ENCODE results near the gene AGPAT4. TPM values are rescaled to one million over a fixed set of nuclear protein-coding genes. Genes with fewer than 3 reads are reported as not detected.

The AGPAT4 gene
- total and polyA plus RNA-seq, 2 donors (not counting 1 experiment from before 2014, with no cell fraction given): 4.4 to 6.1 TPM

DNA sequence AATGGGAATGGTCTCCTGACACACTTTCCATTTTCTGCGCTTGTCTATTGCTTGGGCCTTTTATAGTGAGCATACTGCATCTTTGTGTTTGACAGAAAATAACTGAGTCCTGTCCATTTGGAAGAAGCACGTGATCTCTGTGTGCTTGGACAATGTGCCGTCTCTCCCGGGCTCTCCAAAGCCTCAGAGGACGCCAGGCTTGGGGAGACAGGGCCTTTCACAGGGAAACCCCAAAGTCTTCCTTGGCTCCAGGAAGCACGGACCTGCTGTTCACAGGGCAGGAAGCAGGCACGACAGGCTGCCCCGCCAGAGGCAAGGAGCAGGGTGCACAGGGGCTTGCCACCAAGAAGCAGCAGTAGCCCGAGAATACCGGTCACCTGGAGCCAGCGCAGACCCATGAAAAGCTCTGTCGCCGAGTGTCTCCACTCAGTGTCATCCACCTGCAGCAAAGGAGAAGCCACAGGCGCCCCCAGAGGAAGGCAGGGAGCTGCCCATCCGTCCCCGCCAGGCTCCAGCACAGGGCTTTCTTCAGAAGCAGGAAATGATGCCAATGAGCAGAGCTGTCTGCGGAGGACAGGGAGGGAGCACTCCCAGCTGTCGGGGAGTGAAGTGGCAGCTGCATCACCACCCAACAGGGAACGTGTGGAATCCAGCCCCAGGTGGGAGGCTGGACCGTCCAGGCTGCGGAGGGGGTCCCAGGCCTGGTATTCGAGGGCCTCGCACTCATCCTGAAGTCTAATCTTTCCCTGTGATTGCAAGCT, 135.1 kb downstream of the AGPAT4 start:
- Histone ChIP-seq H2AFZ (ENCODE audit: insufficient read depth, low read depth, low read length, poor library complexity, severe bottlenecking) (no peak overlapping the region), H3K4me2 (replicated peaks; ENCODE audit: low read depth, low read length, poor library complexity, severe bottlenecking) (no peak overlapping the region), H3K36me3 (replicated peaks in 1 of 2; ENCODE audit: control extremely low read depth in 1 of 2, control insufficient read depth in 1 of 2, extremely low read depth in 1 of 2, insufficient read depth in 2 of 2, low read length in 1 of 2) (no peaks in the 10 kb centered on the region), H3K79me2 (ENCODE audit: control insufficient read depth, insufficient read depth, low read length) (no peaks in the 10 kb centered on the region), H3K9ac (ENCODE audit: low read length) (no peak overlapping the region), H3K9me3 (ENCODE audit: control extremely low read depth in 1 of 3, control insufficient read depth in 2 of 3, insufficient read depth in 1 of 3, low read length in 2 of 3) (no peaks in the 10 kb centered on the region), H3K4me1 (ENCODE audit: control insufficient read depth in 2 of 2, insufficient read depth in 2 of 2, low read length in 2 of 2) (peaks cover 7 to 16% of the 10 kb centered on the region in 2 donors), H3K27ac (ENCODE audit: low read length in 2 of 2) (no peak overlapping the region), H3K27me3 (replicated peaks in 1 of 4; ENCODE audit: control extremely low read depth in 1 of 4, control insufficient read depth in 3 of 4, insufficient read depth in 4 of 4, low read length in 3 of 4) (no peaks in the 10 kb centered on the region), H4K20me1 (ENCODE audit: control insufficient read depth, insufficient read depth, low read length, poor library complexity, severe bottlenecking) (no peaks in the 10 kb centered on the region), H3K4me3 (ENCODE audit: control extremely low read depth in 1 of 5, extremely low read depth in 1 of 5, insufficient read depth in 1 of 5, low read depth in 2 of 5, low read length in 4 of 5) (no peak overlapping the region)
- Mint-ChIP-seq H3K4me3 (no peak overlapping the region), H3K27me3 (no peaks in the 10 kb centered on the region), H3K4me1 (peaks cover 9% of the 10 kb centered on the region), H3K27ac (no peak overlapping the region), H3K9me3 (ENCODE audit: insufficient read depth) (no peaks in the 10 kb centered on the region)
- CTCF ChIA-PET: interaction anchor here (0.6 to 0.9 kb wide), 2 partner anchors 232 kb away, joined by 3 read pairs; no protein-coding TSS in a partner anchor
- DNase-seq: no peak
- POLR2A ChIA-PET: no interaction called here
- intact Hi-C loops (cut with micrococcal nuclease): no loop called here
- ATAC-seq (ENCODE audit: low read depth): no peak
- TF ChIP-seq, protein P1, sequence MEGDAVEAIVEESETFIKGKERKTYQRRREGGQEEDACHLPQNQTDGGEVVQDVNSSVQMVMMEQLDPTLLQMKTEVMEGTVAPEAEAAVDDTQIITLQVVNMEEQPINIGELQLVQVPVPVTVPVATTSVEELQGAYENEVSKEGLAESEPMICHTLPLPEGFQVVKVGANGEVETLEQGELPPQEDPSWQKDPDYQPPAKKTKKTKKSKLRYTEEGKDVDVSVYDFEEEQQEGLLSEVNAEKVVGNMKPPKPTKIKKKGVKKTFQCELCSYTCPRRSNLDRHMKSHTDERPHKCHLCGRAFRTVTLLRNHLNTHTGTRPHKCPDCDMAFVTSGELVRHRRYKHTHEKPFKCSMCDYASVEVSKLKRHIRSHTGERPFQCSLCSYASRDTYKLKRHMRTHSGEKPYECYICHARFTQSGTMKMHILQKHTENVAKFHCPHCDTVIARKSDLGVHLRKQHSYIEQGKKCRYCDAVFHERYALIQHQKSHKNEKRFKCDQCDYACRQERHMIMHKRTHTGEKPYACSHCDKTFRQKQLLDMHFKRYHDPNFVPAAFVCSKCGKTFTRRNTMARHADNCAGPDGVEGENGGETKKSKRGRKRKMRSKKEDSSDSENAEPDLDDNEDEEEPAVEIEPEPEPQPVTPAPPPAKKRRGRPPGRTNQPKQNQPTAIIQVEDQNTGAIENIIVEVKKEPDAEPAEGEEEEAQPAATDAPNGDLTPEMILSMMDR (IDR thresholded peaks at IDR 0.05): no peak
- no peak for TF ChIP-seq EZH2 (IDR thresholded peaks at IDR 0.05; ENCODE audit: borderline replicate concordance, insufficient read depth, low read depth, low read length, poor library complexity, severe bottlenecking)
- 96% methylated on average over 23 of the region's 23 CpGs for WGBS (ENCODE audit: insufficient coverage)

DNA sequence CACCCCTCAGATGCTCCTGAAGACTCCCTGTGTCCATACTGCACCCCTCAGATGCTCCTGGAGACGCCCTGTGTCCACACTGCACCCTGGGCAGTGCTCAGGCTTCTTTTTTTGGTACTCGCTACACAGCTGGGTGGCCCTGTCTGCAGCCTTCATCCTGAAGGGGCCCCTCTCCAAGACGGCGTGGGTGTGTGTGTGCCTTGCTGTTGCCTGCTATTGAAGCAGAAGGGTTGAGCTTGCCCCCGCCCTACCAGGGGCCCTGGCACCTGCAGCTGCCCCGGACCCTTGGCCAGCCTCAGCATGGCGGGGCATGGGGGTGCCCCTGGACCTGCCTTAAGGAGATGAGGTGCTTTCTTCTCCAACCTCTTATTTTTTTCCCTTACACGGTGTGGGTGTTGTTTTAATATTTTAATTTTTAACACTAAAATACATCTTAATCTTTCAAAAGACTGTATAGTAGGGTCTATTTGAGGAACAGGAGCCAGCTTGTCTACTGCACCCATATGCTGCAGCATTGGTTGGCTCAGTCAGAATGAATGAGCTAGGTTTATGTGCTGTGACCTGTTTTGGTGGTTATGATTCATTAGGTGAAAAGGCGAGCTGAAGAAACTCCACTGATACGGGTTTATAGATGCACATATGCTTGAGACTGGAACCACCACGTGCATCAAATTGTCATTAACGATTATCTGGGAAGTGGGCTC, 135.9 kb downstream of the AGPAT4 start:
- H3K36me3 ChIP-seq (replicated peaks in 1 of 2; ENCODE audit: control extremely low read depth in 1 of 2, control insufficient read depth in 1 of 2, extremely low read depth in 1 of 2, insufficient read depth in 2 of 2, low read length in 1 of 2): no peaks in the 10 kb centered on the region
- Mint-ChIP-seq H3K27me3 (no peaks in the 10 kb centered on the region), H3K9me3 (ENCODE audit: insufficient read depth) (no peaks in the 10 kb centered on the region), H3K4me1 (peaks cover 9% of the 10 kb centered on the region), H3K27ac (no peak overlapping the region), H3K4me3 (no peak overlapping the region)
- intact Hi-C loops (cut with micrococcal nuclease): no loop called here
- no peak for DNase-seq
- no peak overlapping the region for H3K27ac ChIP-seq (ENCODE audit: low read length in 2 of 2)
- no peak overlapping the region for H3K9ac ChIP-seq (ENCODE audit: low read length)
- no peaks in the 10 kb centered on the region for H3K79me2 ChIP-seq (ENCODE audit: control insufficient read depth, insufficient read depth, low read length)
- WGBS (ENCODE audit: insufficient coverage): 95% methylated on average over 7 of the region's 12 CpGs
- peaks cover 7 to 16% of the 10 kb centered on the region in 2 donors for H3K4me1 ChIP-seq (ENCODE audit: control insufficient read depth in 2 of 2, insufficient read depth in 2 of 2, low read length in 2 of 2)
- no peak overlapping the region for H2AFZ ChIP-seq (ENCODE audit: insufficient read depth, low read depth, low read length, poor library complexity, severe bottlenecking)
- TF ChIP-seq EZH2 (IDR thresholded peaks at IDR 0.05; ENCODE audit: borderline replicate concordance, insufficient read depth, low read depth, low read length, poor library complexity, severe bottlenecking): no peak
- TF ChIP-seq, protein P1 (IDR thresholded peaks at IDR 0.05): no peak
- H4K20me1 ChIP-seq (ENCODE audit: control insufficient read depth, insufficient read depth, low read length, poor library complexity, severe bottlenecking): no peaks in the 10 kb centered on the region
- CTCF ChIA-PET: interaction anchor here (0.9 kb wide), 1 partner anchor 233 kb away, joined by 3 read pairs; no protein-coding TSS in a partner anchor
- H3K4me3 ChIP-seq (ENCODE audit: control extremely low read depth in 1 of 5, extremely low read depth in 1 of 5, insufficient read depth in 1 of 5, low read depth in 2 of 5, low read length in 4 of 5): no peak overlapping the region
- no peaks in the 10 kb centered on the region for H3K27me3 ChIP-seq (replicated peaks in 1 of 4; ENCODE audit: control extremely low read depth in 1 of 4, control insufficient read depth in 3 of 4, insufficient read depth in 4 of 4, low read length in 3 of 4)
- ATAC-seq (ENCODE audit: low read depth): no peak
- no peaks in the 10 kb centered on the region for H3K9me3 ChIP-seq (ENCODE audit: control extremely low read depth in 1 of 3, control insufficient read depth in 2 of 3, insufficient read depth in 1 of 3, low read length in 2 of 3)
- no peak overlapping the region for H3K4me2 ChIP-seq (replicated peaks; ENCODE audit: low read depth, low read length, poor library complexity, severe bottlenecking)
- POLR2A ChIA-PET: no interaction called here

Measured in B cell (primary cell).